Panc1 (cell line): ENCODE results near the gene VOPP1. TPM values are rescaled to one million over a fixed set of nuclear protein-coding genes. Genes with fewer than 3 reads are reported as not detected.

Experiments used
- ATAC-seq: fragments of 200-7000 bp; cut with Tn5 transposase; 2 replicates; pipeline ENCODE4 v1.9.1; 2020; ENCODE audit warnings: mild to moderate bottlenecking, moderate library complexity
- BruUV-seq: library from RNA; stranded (reverse); fragments of 400-500 nt; replicated peaks from 2 replicates; lab custom pipeline; 2021; lab: Mats Ljungman, UMichigan
- CTCF ChIA-PET: fragments of 300-600 bp; sonication (Branson Sonifier 250); formaldehyde crosslinking; loops from one replicate; lab custom pipeline; 2022; ENCODE audit warnings: antibody characterized with exemption; lab: Charles Lee
- POLR2A ChIA-PET: fragments of 300-600 bp; sonication (Branson Sonifier 250); formaldehyde crosslinking; loops from one replicate; lab custom pipeline; 2022; ENCODE audit warnings: antibody characterized with exemption; lab: Charles Lee
- DNase-seq: peaks from one replicate; pipeline ENCODE4 v3.0.0-alpha.2; 2010; ENCODE audit warnings: low read depth, low spot score
- H3K27ac ChIP-seq: 2 replicates; pipeline ENCODE4 v1.5.1; 2011; ENCODE audit warnings: mild to moderate bottlenecking, low read length, inconsistent platforms
- H3K27me3 ChIP-seq: fragments of 200-500 bp; sonication (Bioruptor generic); 2 replicates; pipeline ENCODE4 v1.6.0; 2014; ENCODE audit warnings: low read length, inconsistent platforms; ENCODE audit not compliant: control insufficient read depth, insufficient read depth
- H3K36me3 ChIP-seq: fragments of 200-500 bp; sonication (Bioruptor generic); 2 replicates; pipeline ENCODE4 v1.5.1; 2014; ENCODE audit warnings: inconsistent platforms, mild to moderate bottlenecking, low read length, moderate library complexity; ENCODE audit not compliant: control insufficient read depth, insufficient read depth
- H3K4me1 ChIP-seq: 2 replicates; pipeline ENCODE4 v1.5.1; 2011; ENCODE audit warnings: inconsistent platforms, mild to moderate bottlenecking, low read length, moderate library complexity; ENCODE audit not compliant: control insufficient read depth, insufficient read depth
- H3K4me3 ChIP-seq, 2 experiments: 2 replicates each; pipeline ENCODE4 v1.5.1; 2011 to 2012; ENCODE audit warnings: low read depth in 2 of 2, low read length in 2 of 2, mild to moderate bottlenecking in 2 of 2, inconsistent platforms in 1 of 2, moderate library complexity in 1 of 2
- H3K9me3 ChIP-seq: fragments of 200-500 bp; sonication (Bioruptor generic); 2 replicates; pipeline ENCODE4 v1.5.1; 2014; ENCODE audit warnings: low read depth, mild to moderate bottlenecking, inconsistent platforms, low read length, moderate library complexity; ENCODE audit not compliant: control insufficient read depth, insufficient read depth
- CTCF ChIP-seq: fragments of 450-650 bp; IDR thresholded peaks from 2 replicates; pipeline ENCODE4 v1.5.1; 2017; ENCODE audit warnings: mild to moderate bottlenecking
- POLR2AphosphoS5 ChIP-seq: IDR thresholded peaks from 2 replicates; pipeline ENCODE4 v1.6.1; 2012; ENCODE audit warnings: mild to moderate bottlenecking, low read depth, low read length, moderate library complexity
- SIN3A ChIP-seq: IDR thresholded peaks from 2 replicates; pipeline ENCODE4 v1.6.1; 2012; ENCODE audit warnings: low read depth, mild to moderate bottlenecking, low read length, moderate library complexity, borderline replicate concordance; ENCODE audit not compliant: insufficient read depth
- TCF7L2 ChIP-seq: IDR thresholded peaks from 2 replicates; pipeline ENCODE4 v1.6.1; 2011; ENCODE audit warnings: mild to moderate bottlenecking, low read depth, low read length, inconsistent platforms
- in situ Hi-C: cut with HindIII; loops from 2 replicates; pipeline ENCODE4 v1.10.0; 2016; ENCODE audit warnings: low sequenced_read_pairs, low pct_unique_long_range_greater_than_20kb
- intact Hi-C: fragments of 100-400 bp; cut with micrococcal nuclease; formaldehyde crosslinking; loops from one replicate; pipeline ENCODE4 v1.10.0; 2022; ENCODE audit not compliant: unreplicated experiment
- total RNA-seq: library from RNA; stranded (reverse); gene quantifications from one replicate; pipeline ENCODE4 v1.2.1, GENCODE V29; 2021; ENCODE audit not compliant: unreplicated experiment
- TF ChIP-seq, protein P1 (sequence below), 2 experiments: IDR thresholded peaks; 2 replicates each; pipeline ENCODE4 v1.6.1; 2011 to 2012; ENCODE audit warnings: low read depth in 2 of 2, control low read depth in 1 of 2, low read length in 1 of 2, mild to moderate bottlenecking in 1 of 2, moderate library complexity in 1 of 2; ENCODE audit not compliant: insufficient read depth in 1 of 2

Gene VOPP1
- total RNA-seq, 1 experiment from 2014 or later = 131 TPM

- BruUV-seq = no TSS peak
- Histone ChIP-seq H3K4me1 (peaks cover 31% of the 10 kb centered on the region), H3K27me3 (no peaks in the 10 kb centered on the region), H3K4me3 (no peak overlapping the region), H3K36me3 (no peaks in the 10 kb centered on the region), H3K27ac (no peak overlapping the region), H3K9me3 (no peaks in the 10 kb centered on the region)
- ChIA-PET POLR2A (interaction anchor here (0.7 kb wide), 1 partner anchor 438 kb away, joined by 6 read pairs; no protein-coding TSS in a partner anchor), CTCF (no interaction called here)
- no peak for ATAC-seq
- intact Hi-C loops (no loop called here), in situ Hi-C loops (no loop called here)
- no peak for TF ChIP-seq CTCF
- TF ChIP-seq, protein P1, sequence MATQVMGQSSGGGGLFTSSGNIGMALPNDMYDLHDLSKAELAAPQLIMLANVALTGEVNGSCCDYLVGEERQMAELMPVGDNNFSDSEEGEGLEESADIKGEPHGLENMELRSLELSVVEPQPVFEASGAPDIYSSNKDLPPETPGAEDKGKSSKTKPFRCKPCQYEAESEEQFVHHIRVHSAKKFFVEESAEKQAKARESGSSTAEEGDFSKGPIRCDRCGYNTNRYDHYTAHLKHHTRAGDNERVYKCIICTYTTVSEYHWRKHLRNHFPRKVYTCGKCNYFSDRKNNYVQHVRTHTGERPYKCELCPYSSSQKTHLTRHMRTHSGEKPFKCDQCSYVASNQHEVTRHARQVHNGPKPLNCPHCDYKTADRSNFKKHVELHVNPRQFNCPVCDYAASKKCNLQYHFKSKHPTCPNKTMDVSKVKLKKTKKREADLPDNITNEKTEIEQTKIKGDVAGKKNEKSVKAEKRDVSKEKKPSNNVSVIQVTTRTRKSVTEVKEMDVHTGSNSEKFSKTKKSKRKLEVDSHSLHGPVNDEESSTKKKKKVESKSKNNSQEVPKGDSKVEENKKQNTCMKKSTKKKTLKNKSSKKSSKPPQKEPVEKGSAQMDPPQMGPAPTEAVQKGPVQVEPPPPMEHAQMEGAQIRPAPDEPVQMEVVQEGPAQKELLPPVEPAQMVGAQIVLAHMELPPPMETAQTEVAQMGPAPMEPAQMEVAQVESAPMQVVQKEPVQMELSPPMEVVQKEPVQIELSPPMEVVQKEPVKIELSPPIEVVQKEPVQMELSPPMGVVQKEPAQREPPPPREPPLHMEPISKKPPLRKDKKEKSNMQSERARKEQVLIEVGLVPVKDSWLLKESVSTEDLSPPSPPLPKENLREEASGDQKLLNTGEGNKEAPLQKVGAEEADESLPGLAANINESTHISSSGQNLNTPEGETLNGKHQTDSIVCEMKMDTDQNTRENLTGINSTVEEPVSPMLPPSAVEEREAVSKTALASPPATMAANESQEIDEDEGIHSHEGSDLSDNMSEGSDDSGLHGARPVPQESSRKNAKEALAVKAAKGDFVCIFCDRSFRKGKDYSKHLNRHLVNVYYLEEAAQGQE (IDR thresholded peaks at IDR 0.05; ENCODE audit: insufficient read depth in 1 of 2, low read depth in 2 of 2, low read length in 1 of 2) = no peak
- TF ChIP-seq POLR2AphosphoS5 = no peak
- TF ChIP-seq SIN3A = no peak
- no peak for TF ChIP-seq TCF7L2
- no peak for DNase-seq
Measured at GRCh38 chr7:55561690-55562089, 10.6 kb downstream of the VOPP1 start.

DNA sequence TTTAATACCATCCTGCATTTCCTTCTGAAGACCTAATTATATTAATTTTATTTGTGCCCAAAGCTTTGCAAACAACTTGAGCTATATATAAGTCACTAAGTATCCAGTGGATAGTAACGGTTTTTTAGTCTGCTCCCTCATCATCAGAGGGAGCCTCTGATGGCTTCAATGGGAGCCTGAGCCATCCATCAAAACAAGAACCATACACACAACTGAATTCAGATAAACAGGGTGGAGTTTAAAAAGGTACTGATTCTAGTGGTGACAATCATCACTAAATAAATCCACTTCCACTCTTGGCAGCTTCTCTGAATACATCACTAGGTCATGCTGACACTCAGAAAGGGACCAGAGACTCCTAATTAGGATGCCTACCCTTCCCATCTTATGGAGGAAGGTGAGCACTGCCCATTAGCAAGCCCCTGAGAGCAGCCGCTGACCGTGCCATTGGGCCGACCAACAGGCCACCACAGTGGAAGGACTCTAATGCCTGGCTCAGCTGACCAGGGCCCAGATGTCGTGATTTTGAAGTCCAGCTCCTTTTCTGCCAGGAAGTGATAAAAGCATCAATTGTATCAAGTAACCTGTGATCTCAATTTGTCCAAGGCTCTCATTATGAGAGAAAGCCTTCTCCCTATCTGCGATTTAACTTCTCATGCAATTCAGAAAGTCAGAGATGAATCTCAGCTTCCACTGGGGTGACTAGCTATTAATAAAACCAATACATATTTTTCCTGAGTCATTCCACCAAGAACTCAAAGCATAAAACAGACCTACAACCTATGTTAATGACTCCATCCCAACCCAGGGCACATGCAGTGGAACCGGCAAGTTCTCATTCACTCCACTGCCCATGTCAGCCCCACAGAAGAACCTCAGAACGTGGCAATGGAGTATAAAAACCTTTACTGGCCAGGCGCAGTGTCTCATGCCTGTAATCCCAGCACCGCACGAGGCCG, 13.1 kb downstream of the VOPP1 start:
- H3K4me3 ChIP-seq = no peak overlapping the region
- H3K4me1 ChIP-seq = peaks cover 31% of the 10 kb centered on the region
- no TSS peak for BruUV-seq
- no peaks in the 10 kb centered on the region for H3K9me3 ChIP-seq
- no peaks in the 10 kb centered on the region for H3K27me3 ChIP-seq
- no peak for ATAC-seq
- H3K36me3 ChIP-seq = no peaks in the 10 kb centered on the region
- TF ChIP-seq, protein P1 (IDR thresholded peaks at IDR 0.05; ENCODE audit: insufficient read depth in 1 of 2, low read depth in 2 of 2, low read length in 1 of 2) = no peak
- TF ChIP-seq TCF7L2 (no peak), SIN3A (no peak), POLR2AphosphoS5 (no peak), CTCF (no peak)
- POLR2A ChIA-PET = interaction anchor here (0.5 kb wide), 1 partner anchor 414 kb away, joined by 4 read pairs; no protein-coding TSS in a partner anchor
- DNase-seq = no peak
- no peak overlapping the region for H3K27ac ChIP-seq
- CTCF ChIA-PET = interaction anchor here (0.7 kb wide), 1 partner anchor 484 kb away, joined by 3 read pairs; no protein-coding TSS in a partner anchor
- intact Hi-C loops = no loop called here
- in situ Hi-C loops = no loop called here
